HCT116 (cell line): Measurements from ENCODE around the gene FBXL13. TPM values are rescaled to one million over a fixed set of nuclear protein-coding genes. Genes with fewer than 3 reads are reported as not detected.
"Not testable (repeated sequence)": the region's sequence is repeated elsewhere in the genome, so short reads cannot be mapped to it uniquely, and the experiment has no call there.

Experiments
- ATAC-seq: fragments of 200-7000 bp; cut with Tn5 transposase; 2 replicates; pipeline ENCODE4 v1.9.1; 2020; ENCODE audit warnings: mild to moderate bottlenecking, moderate library complexity
- BruUV-seq: library from RNA; stranded (reverse); fragments of 400-500 nt; replicated peaks from 2 replicates; lab custom pipeline; 2021; lab: Mats Ljungman, UMichigan
- CTCF ChIA-PET: fragments of 300-600 bp; sonication (Branson Sonifier 250); formaldehyde crosslinking; loops from one replicate; lab custom pipeline; 2021; ENCODE audit warnings: antibody characterized with exemption; lab: Charles Lee
- POLR2A ChIA-PET: fragments of 300-600, 350-600 bp; sonication (Branson Sonifier 250); formaldehyde crosslinking; loops from one replicate; lab custom pipeline; 2021; ENCODE audit warnings: antibody characterized with exemption; lab: Charles Lee
- RAD21 ChIA-PET, 2 experiments: fragments of 300-600 bp; sonication (Branson Sonifier 250); formaldehyde crosslinking; loops; one replicate each; lab custom pipeline; 2023; ENCODE audit warnings: low total read pairs in 2 of 2; ENCODE audit not compliant: uncharacterized antibody in 2 of 2, unreplicated experiment in 2 of 2, low non-redundant PET in 1 of 2; lab: Charles Lee
- DNase-seq: peaks from one replicate; pipeline ENCODE4 v3.0.0-alpha.2; 2010; ENCODE audit warnings: low read depth, low spot score
- H2AFZ ChIP-seq: fragments of 200-600 bp; shearing (Covaris generic), sonication (generic); 2 replicates; pipeline ENCODE4 v1.6.1; 2017; ENCODE audit warnings: low read depth, mixed run types, mixed read lengths, antibody characterized with exemption, low read length; ENCODE audit not compliant: poor library complexity, severe bottlenecking
- H3K27ac ChIP-seq: 2 replicates; pipeline ENCODE4 v1.5.1; 2012; ENCODE audit warnings: low read depth, low read length
- H3K27me3 ChIP-seq: fragments of 200-600 bp; sonication (generic); 2 replicates; pipeline ENCODE4 v1.6.1; 2016; ENCODE audit warnings: mixed run types, low read length, mixed read lengths; ENCODE audit not compliant: insufficient read depth
- H3K36me3 ChIP-seq, 2 experiments: fragments of 200-500 bp in 1 of 2; fragments of 200-600 bp in 1 of 2; sonication (Bioruptor generic) in 1 of 2; sonication (generic) in 1 of 2; 2 replicates each; pipeline versions ENCODE4 v1.5.1 to v1.6.1; 2014 to 2016; ENCODE audit warnings: low read length in 2 of 2, inconsistent platforms in 1 of 2, mixed read lengths in 1 of 2, mixed run types in 1 of 2; ENCODE audit not compliant: insufficient read depth in 2 of 2, control insufficient read depth in 1 of 2
- H3K4me1 ChIP-seq, 2 experiments: fragments of 200-600 bp in 1 of 2; sonication (generic) in 1 of 2; 2 replicates each; pipeline versions ENCODE4 v1.5.1 to v1.6.1; 2012 to 2017; ENCODE audit warnings: low read length in 2 of 2, inconsistent platforms in 1 of 2, mild to moderate bottlenecking in 1 of 2, mixed read lengths in 1 of 2, mixed run types in 1 of 2, moderate library complexity in 1 of 2; ENCODE audit not compliant: insufficient read depth in 2 of 2, control insufficient read depth in 1 of 2
- H3K4me2 ChIP-seq: fragments of 200-600 bp; sonication (generic); 2 replicates; pipeline ENCODE4 v1.6.1; 2017; ENCODE audit warnings: mixed run types, low read length, mixed read lengths
- H3K4me3 ChIP-seq, 2 experiments: fragments of 200-600 bp in 1 of 2; sonication (generic) in 1 of 2; replicated peaks in 1 of 2; 2 replicates each; pipeline ENCODE4 v1.5.1; 2011 to 2016; ENCODE audit warnings: low read length in 2 of 2, control low read depth in 1 of 2, low read depth in 1 of 2, mild to moderate bottlenecking in 1 of 2, mixed read lengths in 1 of 2, mixed run types in 1 of 2
- H3K79me2 ChIP-seq: fragments of 200-600 bp; sonication (generic); 2 replicates; pipeline ENCODE4 v1.6.1; 2017; ENCODE audit warnings: mild to moderate bottlenecking, mixed run types, low read length, moderate library complexity, mixed read lengths; ENCODE audit not compliant: insufficient read depth
- H3K9ac ChIP-seq: fragments of 200-600 bp; sonication (generic); 2 replicates; pipeline ENCODE4 v1.6.1; 2016; ENCODE audit warnings: low read length, mixed read lengths
- H3K9me2 ChIP-seq: fragments of 200-600 bp; sonication (generic), shearing (Covaris generic); 2 replicates; pipeline ENCODE4 v1.6.1; 2017; ENCODE audit warnings: mixed run types, mild to moderate bottlenecking, moderate library complexity; ENCODE audit not compliant: insufficient read depth
- H3K9me3 ChIP-seq, 2 experiments: fragments of 200-500 bp in 1 of 2; fragments of 200-600 bp in 1 of 2; sonication (Bioruptor generic) in 1 of 2; sonication (generic) in 1 of 2; 2 replicates each; pipeline ENCODE4 v1.6.1; 2014 to 2017; ENCODE audit warnings: low read length in 2 of 2, mixed read lengths in 2 of 2, inconsistent platforms in 1 of 2, low read depth in 1 of 2, mild to moderate bottlenecking in 1 of 2, mixed run types in 1 of 2, moderate library complexity in 1 of 2; ENCODE audit not compliant: control insufficient read depth in 1 of 2, insufficient read depth in 1 of 2
- H4K20me1 ChIP-seq: fragments of 200-600 bp; sonication (generic), shearing (Covaris generic); 2 replicates; pipeline ENCODE4 v1.6.1; 2017; ENCODE audit warnings: mixed run types, mild to moderate bottlenecking, moderate library complexity; ENCODE audit not compliant: insufficient read depth
- intact Hi-C: fragments of 100-400 bp; cut with micrococcal nuclease; formaldehyde crosslinking; loops from 2 replicates; pipeline ENCODE4 v1.10.0; 2022
- total RNA-seq: library from RNA; stranded (reverse); gene quantifications from one replicate; pipeline ENCODE4 v1.2.1, GENCODE V29; 2021; ENCODE audit not compliant: unreplicated experiment

Gene FBXL13
- total RNA-seq, 1 experiment from 2014 or later = 1.0 TPM

DNA sequence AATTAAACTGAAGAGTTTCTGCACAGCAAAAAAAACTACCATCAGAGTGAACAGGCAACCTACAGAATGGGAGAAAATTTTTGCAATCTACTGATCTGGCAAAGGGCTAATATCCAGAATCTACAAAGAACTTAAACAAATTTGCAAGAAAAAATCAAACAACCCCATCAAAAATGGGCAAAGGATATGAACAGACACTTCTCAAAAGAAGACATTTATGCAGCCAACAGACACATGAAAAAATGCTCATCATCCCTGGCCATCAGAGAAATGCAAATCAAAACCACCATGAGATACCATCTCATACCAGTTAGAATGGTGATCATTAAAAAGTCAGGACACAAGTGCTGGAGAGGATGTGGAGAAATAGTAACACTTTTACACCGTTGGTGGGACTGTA, 53.1 kb downstream of the FBXL13 start:
- ATAC-seq, H2AFZ ChIP-seq, H3K36me3 ChIP-seq, H3K9me2 ChIP-seq, H3K9ac ChIP-seq, H3K4me1 ChIP-seq, H3K27ac ChIP-seq, H3K27me3 ChIP-seq, intact Hi-C loops, H3K4me3 ChIP-seq, H3K79me2 ChIP-seq, H3K9me3 ChIP-seq, BruUV-seq, POLR2A ChIA-PET, H4K20me1 ChIP-seq, CTCF ChIA-PET, H3K4me2 ChIP-seq, DNase-seq, RAD21 ChIA-PET: not testable (repeated sequence)

DNA sequence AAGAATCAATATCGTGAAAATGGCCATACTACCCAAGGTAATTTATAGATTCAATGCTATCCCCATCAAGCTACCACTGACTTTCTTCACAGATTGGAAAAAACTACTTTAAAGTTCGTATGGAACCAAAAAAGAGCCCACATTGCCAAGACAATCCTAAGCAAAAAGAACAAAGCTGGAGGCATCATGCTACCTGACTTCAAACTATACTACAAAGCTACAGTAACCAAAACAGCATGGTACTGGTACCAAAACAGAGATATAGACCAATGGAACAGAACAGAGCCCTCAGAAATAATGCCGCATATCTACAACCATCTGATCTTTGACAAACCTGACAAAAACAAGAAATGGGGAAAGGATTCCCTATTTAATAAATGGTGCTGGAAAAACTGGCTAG, 53.7 kb downstream of the FBXL13 start:
- H3K9ac ChIP-seq, POLR2A ChIA-PET, H2AFZ ChIP-seq, H3K27ac ChIP-seq, DNase-seq, H3K79me2 ChIP-seq, H3K36me3 ChIP-seq, intact Hi-C loops, CTCF ChIA-PET, H3K4me2 ChIP-seq, BruUV-seq, H3K27me3 ChIP-seq, H3K4me1 ChIP-seq, H3K4me3 ChIP-seq, H3K9me2 ChIP-seq, H4K20me1 ChIP-seq, ATAC-seq, RAD21 ChIA-PET, H3K9me3 ChIP-seq: not testable (repeated sequence)

DNA sequence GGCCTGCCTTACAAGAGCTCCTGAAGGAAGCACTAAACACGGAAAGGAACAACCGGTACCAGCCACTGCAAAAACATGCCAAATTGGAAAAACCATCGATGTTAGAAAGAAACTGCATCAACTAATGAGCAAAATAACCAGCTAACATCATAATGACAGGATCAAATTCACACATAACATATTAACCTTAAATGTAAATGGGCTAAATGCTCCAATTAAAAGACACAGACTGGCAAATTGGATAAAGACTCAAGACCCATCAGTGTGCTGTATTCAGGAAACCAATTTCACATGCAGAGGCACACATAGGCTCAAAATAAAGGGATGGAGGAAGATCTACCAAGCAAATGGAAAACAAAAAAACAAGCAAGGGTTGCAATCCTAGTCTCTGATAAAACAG, 56.3 kb downstream of the FBXL13 start:
- H3K27me3 ChIP-seq, H3K9ac ChIP-seq, ATAC-seq, H3K4me2 ChIP-seq, H3K9me2 ChIP-seq, H3K79me2 ChIP-seq, DNase-seq, H3K4me3 ChIP-seq, BruUV-seq, H4K20me1 ChIP-seq, CTCF ChIA-PET, intact Hi-C loops, POLR2A ChIA-PET, H3K27ac ChIP-seq, H2AFZ ChIP-seq, RAD21 ChIA-PET, H3K9me3 ChIP-seq, H3K4me1 ChIP-seq, H3K36me3 ChIP-seq: not testable (repeated sequence)
